ENCODE measurements around the gene LRRC17. TPM values are rescaled to one million over a fixed set of nuclear protein-coding genes. Genes with fewer than 3 reads are reported as not detected.

Gene LRRC17
- polyA plus RNA-seq, 1 donor from 2014 or later, result 6.7 TPM

DNA sequence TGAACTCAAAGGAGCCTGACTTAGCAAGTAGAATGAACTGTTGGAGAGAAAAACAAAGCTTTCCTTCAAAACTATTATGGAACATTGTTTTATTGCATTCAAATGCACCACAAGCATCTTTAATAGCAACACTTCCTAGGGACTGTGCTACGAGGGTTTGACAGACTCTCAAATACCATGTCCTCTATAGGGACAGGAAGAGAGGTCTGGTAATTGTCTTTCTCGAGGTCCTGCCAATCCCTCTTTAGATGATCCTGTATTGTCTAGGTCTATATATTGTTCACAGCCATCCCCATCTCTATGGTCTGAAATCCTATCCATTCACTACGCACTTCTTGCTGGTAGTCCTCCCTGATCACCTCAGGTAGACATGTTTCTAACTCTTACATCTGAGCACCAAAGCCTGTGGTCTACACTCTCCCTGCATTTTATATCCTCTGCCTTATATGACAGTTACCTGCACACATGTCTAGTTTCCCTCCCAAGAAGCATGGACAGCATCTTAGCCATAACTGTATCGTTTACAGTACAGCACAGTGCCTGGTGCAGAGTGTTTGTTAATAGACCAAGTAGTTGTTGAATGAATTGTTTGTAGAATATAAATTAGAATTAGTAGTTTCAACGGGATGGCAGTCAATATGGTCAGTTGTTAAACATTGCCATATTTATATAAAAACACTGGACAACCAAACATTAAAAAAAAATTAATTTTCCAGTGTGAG lies 21.7 kb upstream of the LRRC17 start:
- Histone ChIP-seq H3K36me3 (ENCODE audit: insufficient read depth, low read length) (no peaks in the 10 kb centered on the region), H3K79me2 (replicated peaks; ENCODE audit: insufficient read depth, low read length) (no peaks in the 10 kb centered on the region), H3K4me2 (ENCODE audit: low read length) (no peak overlapping the region), H4K20me1 (ENCODE audit: insufficient read depth) (no peaks in the 10 kb centered on the region), H3K4me3 (ENCODE audit: low read length) (no peak overlapping the region), H3K9ac (ENCODE audit: low read length) (no peak overlapping the region), H3K27ac (ENCODE audit: low read length) (no peak overlapping the region), H3K27me3 (ENCODE audit: insufficient read depth, low read depth, low read length) (no peaks in the 10 kb centered on the region), H3K9me2 (ENCODE audit: insufficient read depth, low read length) (no peaks in the 10 kb centered on the region), H3K9me3 (ENCODE audit: low read length) (no peaks in the 10 kb centered on the region), H2AFZ (ENCODE audit: low read depth, low read length) (no peak overlapping the region), H3F3A (ENCODE audit: insufficient read depth, low read length, poor library complexity, severe bottlenecking) (no peaks in the 10 kb centered on the region)
- TF ChIP-seq RAD21 (conservative IDR thresholded peaks at IDR 0.05) (no peak), EP300 (conservative IDR thresholded peaks at IDR 0.05; ENCODE audit: poor library complexity, severe bottlenecking) (no peak), TAF1 (IDR thresholded peaks at IDR 0.05; ENCODE audit: low read depth) (no peak), POLR2AphosphoS5 (IDR thresholded peaks at IDR 0.05) (no peak), EZH2 (IDR thresholded peaks at IDR 0.05; ENCODE audit: borderline replicate concordance, insufficient read depth, low read length, poor library complexity, severe bottlenecking) (no peak), MXI1 (conservative IDR thresholded peaks at IDR 0.05; ENCODE audit: poor library complexity, severe bottlenecking) (no peak), SMC3 (conservative IDR thresholded peaks at IDR 0.05; ENCODE audit: poor library complexity) (no peak)
- TF ChIP-seq, protein P1, sequence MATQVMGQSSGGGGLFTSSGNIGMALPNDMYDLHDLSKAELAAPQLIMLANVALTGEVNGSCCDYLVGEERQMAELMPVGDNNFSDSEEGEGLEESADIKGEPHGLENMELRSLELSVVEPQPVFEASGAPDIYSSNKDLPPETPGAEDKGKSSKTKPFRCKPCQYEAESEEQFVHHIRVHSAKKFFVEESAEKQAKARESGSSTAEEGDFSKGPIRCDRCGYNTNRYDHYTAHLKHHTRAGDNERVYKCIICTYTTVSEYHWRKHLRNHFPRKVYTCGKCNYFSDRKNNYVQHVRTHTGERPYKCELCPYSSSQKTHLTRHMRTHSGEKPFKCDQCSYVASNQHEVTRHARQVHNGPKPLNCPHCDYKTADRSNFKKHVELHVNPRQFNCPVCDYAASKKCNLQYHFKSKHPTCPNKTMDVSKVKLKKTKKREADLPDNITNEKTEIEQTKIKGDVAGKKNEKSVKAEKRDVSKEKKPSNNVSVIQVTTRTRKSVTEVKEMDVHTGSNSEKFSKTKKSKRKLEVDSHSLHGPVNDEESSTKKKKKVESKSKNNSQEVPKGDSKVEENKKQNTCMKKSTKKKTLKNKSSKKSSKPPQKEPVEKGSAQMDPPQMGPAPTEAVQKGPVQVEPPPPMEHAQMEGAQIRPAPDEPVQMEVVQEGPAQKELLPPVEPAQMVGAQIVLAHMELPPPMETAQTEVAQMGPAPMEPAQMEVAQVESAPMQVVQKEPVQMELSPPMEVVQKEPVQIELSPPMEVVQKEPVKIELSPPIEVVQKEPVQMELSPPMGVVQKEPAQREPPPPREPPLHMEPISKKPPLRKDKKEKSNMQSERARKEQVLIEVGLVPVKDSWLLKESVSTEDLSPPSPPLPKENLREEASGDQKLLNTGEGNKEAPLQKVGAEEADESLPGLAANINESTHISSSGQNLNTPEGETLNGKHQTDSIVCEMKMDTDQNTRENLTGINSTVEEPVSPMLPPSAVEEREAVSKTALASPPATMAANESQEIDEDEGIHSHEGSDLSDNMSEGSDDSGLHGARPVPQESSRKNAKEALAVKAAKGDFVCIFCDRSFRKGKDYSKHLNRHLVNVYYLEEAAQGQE (IDR thresholded peaks at IDR 0.05; ENCODE audit: borderline replicate concordance), result no peak
- TF ChIP-seq, protein P2, sequence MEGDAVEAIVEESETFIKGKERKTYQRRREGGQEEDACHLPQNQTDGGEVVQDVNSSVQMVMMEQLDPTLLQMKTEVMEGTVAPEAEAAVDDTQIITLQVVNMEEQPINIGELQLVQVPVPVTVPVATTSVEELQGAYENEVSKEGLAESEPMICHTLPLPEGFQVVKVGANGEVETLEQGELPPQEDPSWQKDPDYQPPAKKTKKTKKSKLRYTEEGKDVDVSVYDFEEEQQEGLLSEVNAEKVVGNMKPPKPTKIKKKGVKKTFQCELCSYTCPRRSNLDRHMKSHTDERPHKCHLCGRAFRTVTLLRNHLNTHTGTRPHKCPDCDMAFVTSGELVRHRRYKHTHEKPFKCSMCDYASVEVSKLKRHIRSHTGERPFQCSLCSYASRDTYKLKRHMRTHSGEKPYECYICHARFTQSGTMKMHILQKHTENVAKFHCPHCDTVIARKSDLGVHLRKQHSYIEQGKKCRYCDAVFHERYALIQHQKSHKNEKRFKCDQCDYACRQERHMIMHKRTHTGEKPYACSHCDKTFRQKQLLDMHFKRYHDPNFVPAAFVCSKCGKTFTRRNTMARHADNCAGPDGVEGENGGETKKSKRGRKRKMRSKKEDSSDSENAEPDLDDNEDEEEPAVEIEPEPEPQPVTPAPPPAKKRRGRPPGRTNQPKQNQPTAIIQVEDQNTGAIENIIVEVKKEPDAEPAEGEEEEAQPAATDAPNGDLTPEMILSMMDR (IDR thresholded peaks at IDR 0.05; ENCODE audit: poor library complexity, severe bottlenecking), result no peak

GRCh38 chr7:102891693-102892261 lies 21.0 kb upstream of the LRRC17 start:
- Histone ChIP-seq H3K27ac (ENCODE audit: low read length) (no peak overlapping the region), H3K79me2 (replicated peaks; ENCODE audit: insufficient read depth, low read length) (no peaks in the 10 kb centered on the region), H3K9me2 (ENCODE audit: insufficient read depth, low read length) (no peaks in the 10 kb centered on the region), H3F3A (ENCODE audit: insufficient read depth, low read length, poor library complexity, severe bottlenecking) (no peaks in the 10 kb centered on the region), H3K9ac (ENCODE audit: low read length) (no peak overlapping the region), H3K4me2 (ENCODE audit: low read length) (no peak overlapping the region), H4K20me1 (ENCODE audit: insufficient read depth) (no peaks in the 10 kb centered on the region), H3K36me3 (ENCODE audit: insufficient read depth, low read length) (no peaks in the 10 kb centered on the region), H3K9me3 (ENCODE audit: low read length) (no peaks in the 10 kb centered on the region), H2AFZ (ENCODE audit: low read depth, low read length) (no peak overlapping the region), H3K27me3 (ENCODE audit: insufficient read depth, low read depth, low read length) (no peaks in the 10 kb centered on the region), H3K4me3 (ENCODE audit: low read length) (no peak overlapping the region)
- TF ChIP-seq MXI1 (conservative IDR thresholded peaks at IDR 0.05; ENCODE audit: poor library complexity, severe bottlenecking) (no peak), RAD21 (conservative IDR thresholded peaks at IDR 0.05) (no peak), TAF1 (IDR thresholded peaks at IDR 0.05; ENCODE audit: low read depth) (no peak), SMC3 (conservative IDR thresholded peaks at IDR 0.05; ENCODE audit: poor library complexity) (no peak), POLR2AphosphoS5 (IDR thresholded peaks at IDR 0.05) (no peak), EZH2 (IDR thresholded peaks at IDR 0.05; ENCODE audit: borderline replicate concordance, insufficient read depth, low read length, poor library complexity, severe bottlenecking) (no peak), EP300 (conservative IDR thresholded peaks at IDR 0.05; ENCODE audit: poor library complexity, severe bottlenecking) (no peak)
- TF ChIP-seq, protein P1 (IDR thresholded peaks at IDR 0.05; ENCODE audit: borderline replicate concordance), result no peak
- TF ChIP-seq, protein P2 (IDR thresholded peaks at IDR 0.05; ENCODE audit: poor library complexity, severe bottlenecking), result no peak

Data from neural cell (in vitro differentiated cells).